AG04449 (cell line): Measurements from ENCODE around the gene BANP.
"Not testable (repeated sequence)": the region's sequence is repeated elsewhere in the genome, so short reads cannot be mapped to it uniquely, and the experiment has no call there.

Experiments used
- CTCF ChIA-PET: fragments of 350-600 bp; formaldehyde crosslinking; extraction: SDS; loops from one replicate; lab custom pipeline; 2021; ENCODE audit warnings: antibody characterized with exemption; lab: Yijun Ruan, JAX
- POLR2A ChIA-PET: fragments of 400-600, 350-600 bp; formaldehyde crosslinking; extraction: SDS; loops from one replicate; lab custom pipeline; 2020; ENCODE audit warnings: antibody characterized with exemption, inconsistent platforms; lab: Yijun Ruan, JAX
- DNase-seq: peaks from one replicate; pipeline ENCODE4 v3.0.0-alpha.2; 2010; ENCODE audit warnings: low read depth, low spot score
- H3K4me3 ChIP-seq: 2 replicates; pipeline ENCODE4 v1.5.1; 2011; ENCODE audit warnings: low read depth, mild to moderate bottlenecking, control low read depth, low read length
- CTCF ChIP-seq: IDR thresholded peaks from one replicate; pipeline ENCODE4 v1.5.1; 2011; ENCODE audit warnings: mild to moderate bottlenecking, moderate library complexity, low read length, control low read depth, inconsistent platforms; ENCODE audit not compliant: insufficient read depth; ENCODE audit errors: missing control alignments

The BANP gene

GRCh38 chr16:87982581-87983041 is 31.4 kb downstream of the BANP start:
- no peak overlapping the region for H3K4me3 ChIP-seq
- CTCF ChIA-PET = interaction anchor here (1.1 to 3.1 kb wide), 5 partner anchors 9 to 455 kb away, joined by 3 to 12 read pairs (median 7); no protein-coding TSS in a partner anchor
- POLR2A ChIA-PET = no interaction called here
- no peak for TF ChIP-seq CTCF
- no peak for DNase-seq

- H3K4me3 ChIP-seq, DNase-seq, POLR2A ChIA-PET: not testable (repeated sequence)
- peak; percentile 19 for TF ChIP-seq CTCF
- CTCF ChIA-PET = interaction anchor here (1.1 to 3.1 kb wide), 5 partner anchors 10 to 455 kb away, joined by 3 to 12 read pairs (median 7); no protein-coding TSS in a partner anchor
These were observed 32.0 kb downstream of the BANP start for GRCh38 chr16:87983072-87983736.

GRCh38 chr16:87983737-87984097 is 32.5 kb downstream of the BANP start:
- DNase-seq, H3K4me3 ChIP-seq, POLR2A ChIA-PET: not testable (repeated sequence)
- CTCF ChIA-PET = interaction anchor here (1.0 to 3.1 kb wide), 2 partner anchors 23 to 454 kb away, joined by 3 to 12 read pairs; no protein-coding TSS in a partner anchor

- DNase-seq, POLR2A ChIA-PET, H3K4me3 ChIP-seq: not testable (repeated sequence)
- CTCF ChIA-PET = interaction anchor here (1.0 to 3.1 kb wide), 2 partner anchors 23 to 454 kb away, joined by 3 to 12 read pairs; no protein-coding TSS in a partner anchor
These were observed 32.9 kb downstream of the BANP start for GRCh38 chr16:87984180-87984579.

GRCh38 chr16:87984632-87985267 is 33.5 kb downstream of the BANP start:
- ChIA-PET CTCF (interaction anchor here (0.6 to 3.1 kb wide), 3 partner anchors 24 to 523 kb away, joined by 3 to 12 read pairs (median 3); no protein-coding TSS in a partner anchor), POLR2A (no interaction called here)
- no peak for TF ChIP-seq CTCF
- no peak overlapping the region for H3K4me3 ChIP-seq
- no peak for DNase-seq

- POLR2A ChIA-PET, DNase-seq, H3K4me3 ChIP-seq: not testable (repeated sequence)
- CTCF ChIA-PET = interaction anchor here (0.6 kb wide), 1 partner anchor 522 kb away, joined by 3 read pairs; no protein-coding TSS in a partner anchor
These were observed 34.3 kb downstream of the BANP start for GRCh38 chr16:87985493-87985892.

- CTCF ChIA-PET, DNase-seq, POLR2A ChIA-PET, H3K4me3 ChIP-seq: not testable (repeated sequence)
These were observed 35.2 kb downstream of the BANP start for GRCh38 chr16:87986361-87986849.

GRCh38 chr16:87988596-87988995 is 37.4 kb downstream of the BANP start:
- CTCF ChIA-PET, H3K4me3 ChIP-seq, POLR2A ChIA-PET, DNase-seq: not testable (repeated sequence)

- CTCF ChIA-PET, POLR2A ChIA-PET, H3K4me3 ChIP-seq, DNase-seq: not testable (repeated sequence)
These were observed 39.0 kb downstream of the BANP start for GRCh38 chr16:87990254-87990653.

GRCh38 chr16:87992142-87992541 is 40.9 kb downstream of the BANP start:
- DNase-seq, POLR2A ChIA-PET, H3K4me3 ChIP-seq, CTCF ChIA-PET: not testable (repeated sequence)
